A549 (cell line): ENCODE results near the gene KLHL36. TPM values are rescaled to one million over a fixed set of nuclear protein-coding genes. Genes with fewer than 3 reads are reported as not detected.

ENCODE experiments used
- ATAC-seq, 2 experiments: fragments of 200-7000 bp in 1 of 2; fragments of >200 bp in 1 of 2; cut with Nextera tagmentation in 1 of 2; cut with Tn5 transposase in 1 of 2; 3 replicates each; pipeline versions ENCODE4 v1.8.0 to v1.9.1; 2018 to 2020; ENCODE audit warnings: mild to moderate bottlenecking in 1 of 2, moderate library complexity in 1 of 2
- CTCF ChIA-PET: fragments of 300-600 bp; sonication (Branson Sonifier 250); formaldehyde crosslinking; extraction: SDS; loops from one replicate; lab custom pipeline; 2021; ENCODE audit warnings: antibody characterized with exemption, inconsistent platforms; lab: Yijun Ruan, JAX
- POLR2A ChIA-PET: fragments of 350-600 bp; formaldehyde crosslinking; extraction: SDS; loops from one replicate; lab custom pipeline; 2021; ENCODE audit warnings: antibody characterized with exemption, inconsistent platforms; lab: Yijun Ruan, JAX
- DNase-seq, 2 experiments: peaks; one replicate each; pipeline versions ENCODE4 v3.0.0 to v3.0.0-alpha.2; 2011 to 2016; ENCODE audit warnings: low read depth in 1 of 2, low spot score in 1 of 2
- FAIRE-seq: peaks from 2 replicates; lab custom pipeline; 2011; peaks lifted over from hg19 to GRCh38; lab: Jason Lieb, UNC
- H3K27ac ChIP-seq, 2 experiments: fragments of >200 bp; sonication (Bioruptor Twin); formaldehyde crosslinking; 3 replicates each; pipeline ENCODE4 v1.5.1; 2016 to 2017
- H3K4me1 ChIP-seq: fragments of >200 bp; sonication (Bioruptor Twin); formaldehyde crosslinking; 3 replicates; pipeline ENCODE4 v1.6.1; 2016
- H3K4me2 ChIP-seq: fragments of >200 bp; sonication (Bioruptor Twin); formaldehyde crosslinking; 3 replicates; pipeline ENCODE4 v1.6.1; 2016
- H3K4me3 ChIP-seq: fragments of >200 bp; sonication (Bioruptor Twin); formaldehyde crosslinking; 3 replicates; pipeline ENCODE4 v1.5.1; 2016
- H3K9me3 ChIP-seq: fragments of >200 bp; sonication (Bioruptor Twin); formaldehyde crosslinking; 3 replicates; pipeline ENCODE4 v1.6.1; 2016
- BCL3 ChIP-seq: fragments of >200 bp; sonication (Bioruptor Twin); formaldehyde crosslinking; IDR thresholded peaks from 3 replicates; pipeline ENCODE4 v1.6.1; 2016
- CBX2 ChIP-seq: fragments of 200-600 bp; sonication (generic); IDR thresholded peaks from 2 replicates; pipeline ENCODE4 v1.6.1; 2016; ENCODE audit warnings: low read depth, mild to moderate bottlenecking, borderline replicate concordance
- CHD2 ChIP-seq: fragments of 150-350 bp; IDR thresholded peaks from 2 replicates; pipeline ENCODE4 v1.6.1; 2014; ENCODE audit warnings: low read length; ENCODE audit not compliant: partially characterized antibody
- EHMT2 ChIP-seq: fragments of 200-600 bp; sonication (generic); IDR thresholded peaks from 2 replicates; pipeline ENCODE4 v1.6.1; 2016; ENCODE audit warnings: antibody characterized with exemption, low read depth, mild to moderate bottlenecking, moderate library complexity
- EP300 ChIP-seq, 2 experiments: fragments of >200 bp; sonication (Bioruptor Twin); formaldehyde crosslinking; IDR thresholded peaks; 2 replicates in 1 of 2; 3 replicates in 1 of 2; pipeline ENCODE4 v1.6.1; 2016 to 2017
- HDAC2 ChIP-seq: fragments of 200-600 bp; sonication (generic); IDR thresholded peaks from 2 replicates; pipeline ENCODE4 v1.6.1; 2016
- HES2 ChIP-seq: fragments of >200 bp; sonication (Bioruptor Twin); formaldehyde crosslinking; IDR thresholded peaks from 2 replicates; pipeline ENCODE4 v1.6.1; 2016
- HMGXB4 ChIP-seq: fragments of 250-450 bp; sonication (Bioruptor Pico); IDR thresholded peaks from 2 replicates; pipeline ENCODE4 v1.5.0; 2021; ENCODE audit warnings: mild to moderate bottlenecking, moderate library complexity, borderline replicate concordance
- KDM1A ChIP-seq: fragments of 200-600 bp; sonication (generic); IDR thresholded peaks from 2 replicates; pipeline ENCODE4 v1.6.1; 2016; ENCODE audit warnings: low read depth, mild to moderate bottlenecking
- MAFK ChIP-seq: fragments of 450-650 bp; IDR thresholded peaks from 2 replicates; pipeline ENCODE4 v1.6.1; 2014; ENCODE audit not compliant: partially characterized antibody
- RAD21 ChIP-seq, 2 experiments: fragments of >200 bp in 1 of 2; sonication (Bioruptor Twin) in 1 of 2; formaldehyde crosslinking in 1 of 2; IDR thresholded peaks in 1 of 2; conservative IDR thresholded peaks in 1 of 2; 2 replicates in 1 of 2; 3 replicates in 1 of 2; pipeline ENCODE4 v1.6.1; 2012 to 2018; ENCODE audit warnings: inconsistent platforms in 1 of 2
- ZC3H11A ChIP-seq: fragments of 450-650 bp; IDR thresholded peaks from 2 replicates; pipeline ENCODE4 v1.6.1; 2014; ENCODE audit warnings: antibody characterized with exemption, mild to moderate bottlenecking
- ZSCAN20 ChIP-seq: fragments of 250-450 bp; sonication (Bioruptor Pico); IDR thresholded peaks from 2 replicates; pipeline ENCODE4 v1.8.0; 2022; ENCODE audit warnings: mild to moderate bottlenecking, moderate library complexity
- WGBS: methylation state at CpG from one replicate; pipeline ENCODE4 v1.1.6; 2017; ENCODE audit errors: missing lambda C conversion rate; 5-methylcytosine and 5-hydroxymethylcytosine counted together
- polyA plus RNA-seq, 4 experiments: library from polyadenylated mRNA; depleted of rRNA in 3 of 4; stranded (reverse); fragments of >200 nt; fragmentation: RNase III in 1 of 4; extraction: RNeasy Plus Mini Kit Qiagen cat#74134 plus additional on column Dnase treatment in 1 of 4; gene quantifications; 2 replicates in 3 of 4; 3 replicates in 1 of 4; pipeline ENCODE4 v1.2.3, GENCODE V29; 2011 to 2017

Gene KLHL36
- polyA plus RNA-seq, 2 of the 4 experiments (the other 2 are of a cell fraction) = 20.0 to 21.0 TPM

- no peak for TF ChIP-seq RAD21 (conservative IDR thresholded peaks at IDR 0.05 in 1 of 2, IDR thresholded peaks at IDR 0.05 in 1 of 2)
- TF ChIP-seq, all 56 proteins: peak for 0
Measured at GRCh38 chr16:84677849-84678248, 29.5 kb downstream of the KLHL36 start (continued).

GRCh38 chr16:84678541-84678940 lies 30.2 kb downstream of the KLHL36 start:
- DNase-seq (no peak), ATAC-seq (no peak), FAIRE-seq (no peak)
- no peak for TF ChIP-seq EP300 (IDR thresholded peaks at IDR 0.05)
- no peak for TF ChIP-seq HES2
- no peak for TF ChIP-seq EHMT2
- no peak for TF ChIP-seq CBX2
- Histone ChIP-seq H3K27ac (no peak overlapping the region), H3K4me1 (no peaks in the 10 kb centered on the region), H3K4me2 (no peak overlapping the region), H3K9me3 (no peaks in the 10 kb centered on the region), H3K4me3 (no peak overlapping the region)
- CTCF ChIA-PET = interaction anchor here (0.6 to 3.9 kb wide), 2 partner anchors 48 to 57 kb away, joined by 3 to 19 read pairs; no protein-coding TSS in a partner anchor
- POLR2A ChIA-PET = no interaction called here
- 72% methylated on average over 9 of the region's 9 CpGs for WGBS

- Histone ChIP-seq H3K4me2 (no peak overlapping the region), H3K4me1 (no peaks in the 10 kb centered on the region), H3K9me3 (no peaks in the 10 kb centered on the region), H3K27ac (no peak overlapping the region), H3K4me3 (no peak overlapping the region)
- FAIRE-seq = no peak
- WGBS = 80% methylated on average over 10 of the region's 10 CpGs
- no peak for TF ChIP-seq KDM1A
- no peak for TF ChIP-seq ZSCAN20 (CRISPR knock-in tag)
- no peak for TF ChIP-seq HMGXB4 (CRISPR knock-in tag)
- no peak for TF ChIP-seq ZC3H11A
- no peak for TF ChIP-seq HDAC2
- TF ChIP-seq BCL3 = no peak
- POLR2A ChIA-PET = no interaction called here
- CTCF ChIA-PET = interaction anchor here (0.6 to 3.9 kb wide), 5 partner anchors 8 to 623 kb away, joined by 3 to 23 read pairs (median 3); no protein-coding TSS in a partner anchor
- DNase-seq = no peak
- no peak for ATAC-seq
Measured at GRCh38 chr16:84680165-84680842, 32.0 kb downstream of the KLHL36 start.

GRCh38 chr16:84680843-84681629 lies 32.7 kb downstream of the KLHL36 start:
- Histone ChIP-seq H3K9me3 (no peaks in the 10 kb centered on the region), H3K4me2 (no peak overlapping the region), H3K4me3 (no peak overlapping the region), H3K4me1 (no peaks in the 10 kb centered on the region), H3K27ac (no peak overlapping the region)
- CTCF ChIA-PET = interaction anchor here (1.0 to 3.9 kb wide), 5 partner anchors 9 to 45 kb away, joined by 3 to 23 read pairs (median 6); no protein-coding TSS in a partner anchor
- DNase-seq (no peak), FAIRE-seq (no peak), ATAC-seq (no peak)
- POLR2A ChIA-PET = no interaction called here
- TF ChIP-seq CHD2 (no peak), MAFK (peak; percentile 77)
- TF ChIP-seq, all 56 proteins: peak for 1
- 68% methylated on average over 4 of the region's 4 CpGs for WGBS
